Endodermal cell (in vitro differentiated cells): ENCODE measurements around the gene BPIFB2. TPM values are rescaled to one million over a fixed set of nuclear protein-coding genes. Genes with fewer than 3 reads are reported as not detected.

Experiments
- DNase-seq: peaks from one replicate; pipeline ENCODE4 v3.0.0-alpha.2; 2017
- H3K27ac ChIP-seq: 2 replicates; pipeline ENCODE4 v1.5.1; 2013; ENCODE audit warnings: mild to moderate bottlenecking, low read depth, low read length, moderate library complexity
- H3K27me3 ChIP-seq: 2 replicates; pipeline ENCODE4 v1.6.1; 2013; ENCODE audit warnings: mild to moderate bottlenecking, low read length, moderate library complexity; ENCODE audit not compliant: insufficient read depth, control insufficient read depth, poor library complexity, severe bottlenecking
- H3K36me3 ChIP-seq: 2 replicates; pipeline ENCODE4 v1.7.0; 2013; ENCODE audit warnings: mild to moderate bottlenecking, low read length, moderate library complexity; ENCODE audit not compliant: control insufficient read depth, insufficient read depth
- H3K4me1 ChIP-seq: one replicate; pipeline ENCODE4 v1.7.0; 2013; ENCODE audit warnings: low read length; ENCODE audit not compliant: control insufficient read depth, insufficient read depth
- H3K4me3 ChIP-seq: 2 replicates; pipeline ENCODE4 v1.5.1; 2013; ENCODE audit warnings: mild to moderate bottlenecking, low read length, moderate library complexity
- H3K9ac ChIP-seq: 2 replicates; pipeline ENCODE4 v1.6.1; 2013; ENCODE audit warnings: mild to moderate bottlenecking, low read length, moderate library complexity; ENCODE audit not compliant: poor library complexity, severe bottlenecking; ENCODE audit errors: extremely low read depth
- H3K9me3 ChIP-seq: 2 replicates; pipeline ENCODE4 v1.6.1; 2013; ENCODE audit warnings: mild to moderate bottlenecking, low read length, moderate library complexity; ENCODE audit not compliant: control insufficient read depth
- H3K27ac Mint-ChIP-seq: 2 replicates; pipeline ENCODE4 v1.8.0; 2020; ENCODE audit warnings: mixed read lengths
- H3K27me3 Mint-ChIP-seq: 2 replicates; pipeline ENCODE4 v1.8.0; 2021; ENCODE audit warnings: mild to moderate bottlenecking, mixed read lengths; ENCODE audit not compliant: insufficient read depth
- H3K36me3 Mint-ChIP-seq: 2 replicates; pipeline ENCODE4 v1.8.0; 2020; ENCODE audit warnings: low read depth, mixed read lengths
- H3K4me1 Mint-ChIP-seq: 2 replicates; pipeline ENCODE4 v1.8.0; 2020; ENCODE audit warnings: mixed read lengths
- H3K4me3 Mint-ChIP-seq: 2 replicates; pipeline ENCODE4 v1.8.0; 2020; ENCODE audit warnings: mild to moderate bottlenecking, moderate library complexity, mixed read lengths
- H3K9me3 Mint-ChIP-seq: 2 replicates; pipeline ENCODE4 v1.8.0; 2020; ENCODE audit warnings: mild to moderate bottlenecking, mixed read lengths
- WGBS, 2 experiments: methylation state at CpG; one replicate each; pipeline versions ENCODE4 v1.1.5 to v1.1.7; 2013; ENCODE audit warnings: missing lambda C conversion rate in 2 of 2, mixed read lengths in 1 of 2; ENCODE audit not compliant: insufficient coverage in 1 of 2, insufficient read length in 1 of 2; 5-methylcytosine and 5-hydroxymethylcytosine counted together
- total RNA-seq, 2 donors: library from RNA; stranded (reverse); fragmentation: NEBNext Ultra II Directional in 1 of 2; extraction: Animal tissue kit (Norgen Biotek cat#: 25700) in 1 of 2; gene quantifications; 2 replicates in 1 of 2; 3 replicates in 1 of 2; pipeline ENCODE4 v1.2.1, GENCODE V29; 2021
- TF ChIP-seq, protein P1 (sequence below): fragments of 200-600 bp; sonication (generic); conservative IDR thresholded peaks from 2 replicates; pipeline ENCODE4 v1.5.0; 2021; ENCODE audit warnings: antibody characterized with exemption, mild to moderate bottlenecking

The BPIFB2 gene
- total RNA-seq, 2 donors from 2014 or later: not detected

DNA sequence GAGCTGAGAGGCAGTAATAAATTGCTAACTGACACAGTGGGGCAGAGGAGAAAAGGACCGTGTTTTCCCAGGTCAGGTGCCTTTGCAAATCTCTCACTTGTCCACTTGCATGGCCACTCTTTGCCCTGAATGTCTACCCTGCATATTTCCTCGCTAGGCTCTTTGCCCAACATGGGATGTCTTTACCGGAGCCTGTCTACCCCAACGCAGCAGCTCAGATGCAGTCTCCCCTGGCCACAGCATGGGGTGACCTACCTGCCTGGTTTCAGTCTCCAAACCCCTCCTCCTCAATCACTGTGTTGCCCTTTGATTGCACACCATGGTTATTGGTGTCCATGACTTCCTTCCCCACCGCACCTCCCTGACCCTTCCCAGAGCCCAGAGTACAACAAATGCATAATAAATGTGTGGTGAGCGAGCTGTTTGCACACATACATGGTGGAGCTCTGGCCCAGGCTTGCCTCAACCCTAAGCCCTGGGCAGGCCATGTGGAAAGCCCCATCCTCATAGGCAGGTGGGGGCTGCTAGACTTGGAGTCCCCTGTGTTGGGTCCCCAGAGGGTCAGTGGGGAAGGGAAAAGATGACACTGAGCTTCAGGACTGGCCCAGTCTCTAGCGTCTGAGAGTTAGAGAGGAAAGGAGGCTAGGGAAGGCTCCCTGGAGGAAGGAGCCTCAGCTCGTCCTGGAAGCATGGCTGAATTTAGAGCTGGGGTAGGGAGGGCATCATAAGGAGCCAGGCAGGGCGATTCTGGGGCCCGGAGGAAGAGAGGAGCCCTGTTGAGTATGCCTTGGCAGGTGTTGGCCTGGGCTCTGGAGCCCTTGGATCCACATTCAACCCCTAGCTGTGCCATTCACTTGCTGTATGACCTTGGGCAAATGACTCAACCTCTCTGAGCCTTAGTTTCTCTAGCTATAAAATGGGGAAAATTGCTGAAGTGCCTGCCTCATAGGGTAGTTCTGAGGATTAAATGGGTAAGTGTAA is 19.6 kb downstream of the BPIFB2 start:
- Histone ChIP-seq H3K4me3 (no peak overlapping the region), H3K27ac (no peak overlapping the region), H3K4me1 (no peaks in the 10 kb centered on the region), H3K9ac (no peak overlapping the region), H3K36me3 (no peaks in the 10 kb centered on the region), H3K9me3 (no peaks in the 10 kb centered on the region), H3K27me3 (no peaks in the 10 kb centered on the region)
- Mint-ChIP-seq H3K9me3 (no peaks in the 10 kb centered on the region), H3K4me3 (no peak overlapping the region), H3K27me3 (no peaks in the 10 kb centered on the region), H3K4me1 (peaks cover 2% of the 10 kb centered on the region), H3K36me3 (no peaks in the 10 kb centered on the region), H3K27ac (no peak overlapping the region)
- 91 to 96% methylated on average over 8 to 10 of the region's 10 CpGs for WGBS, 2 experiments
- DNase-seq: no peak
- TF ChIP-seq, protein P1, sequence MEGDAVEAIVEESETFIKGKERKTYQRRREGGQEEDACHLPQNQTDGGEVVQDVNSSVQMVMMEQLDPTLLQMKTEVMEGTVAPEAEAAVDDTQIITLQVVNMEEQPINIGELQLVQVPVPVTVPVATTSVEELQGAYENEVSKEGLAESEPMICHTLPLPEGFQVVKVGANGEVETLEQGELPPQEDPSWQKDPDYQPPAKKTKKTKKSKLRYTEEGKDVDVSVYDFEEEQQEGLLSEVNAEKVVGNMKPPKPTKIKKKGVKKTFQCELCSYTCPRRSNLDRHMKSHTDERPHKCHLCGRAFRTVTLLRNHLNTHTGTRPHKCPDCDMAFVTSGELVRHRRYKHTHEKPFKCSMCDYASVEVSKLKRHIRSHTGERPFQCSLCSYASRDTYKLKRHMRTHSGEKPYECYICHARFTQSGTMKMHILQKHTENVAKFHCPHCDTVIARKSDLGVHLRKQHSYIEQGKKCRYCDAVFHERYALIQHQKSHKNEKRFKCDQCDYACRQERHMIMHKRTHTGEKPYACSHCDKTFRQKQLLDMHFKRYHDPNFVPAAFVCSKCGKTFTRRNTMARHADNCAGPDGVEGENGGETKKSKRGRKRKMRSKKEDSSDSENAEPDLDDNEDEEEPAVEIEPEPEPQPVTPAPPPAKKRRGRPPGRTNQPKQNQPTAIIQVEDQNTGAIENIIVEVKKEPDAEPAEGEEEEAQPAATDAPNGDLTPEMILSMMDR: no peak

DNA sequence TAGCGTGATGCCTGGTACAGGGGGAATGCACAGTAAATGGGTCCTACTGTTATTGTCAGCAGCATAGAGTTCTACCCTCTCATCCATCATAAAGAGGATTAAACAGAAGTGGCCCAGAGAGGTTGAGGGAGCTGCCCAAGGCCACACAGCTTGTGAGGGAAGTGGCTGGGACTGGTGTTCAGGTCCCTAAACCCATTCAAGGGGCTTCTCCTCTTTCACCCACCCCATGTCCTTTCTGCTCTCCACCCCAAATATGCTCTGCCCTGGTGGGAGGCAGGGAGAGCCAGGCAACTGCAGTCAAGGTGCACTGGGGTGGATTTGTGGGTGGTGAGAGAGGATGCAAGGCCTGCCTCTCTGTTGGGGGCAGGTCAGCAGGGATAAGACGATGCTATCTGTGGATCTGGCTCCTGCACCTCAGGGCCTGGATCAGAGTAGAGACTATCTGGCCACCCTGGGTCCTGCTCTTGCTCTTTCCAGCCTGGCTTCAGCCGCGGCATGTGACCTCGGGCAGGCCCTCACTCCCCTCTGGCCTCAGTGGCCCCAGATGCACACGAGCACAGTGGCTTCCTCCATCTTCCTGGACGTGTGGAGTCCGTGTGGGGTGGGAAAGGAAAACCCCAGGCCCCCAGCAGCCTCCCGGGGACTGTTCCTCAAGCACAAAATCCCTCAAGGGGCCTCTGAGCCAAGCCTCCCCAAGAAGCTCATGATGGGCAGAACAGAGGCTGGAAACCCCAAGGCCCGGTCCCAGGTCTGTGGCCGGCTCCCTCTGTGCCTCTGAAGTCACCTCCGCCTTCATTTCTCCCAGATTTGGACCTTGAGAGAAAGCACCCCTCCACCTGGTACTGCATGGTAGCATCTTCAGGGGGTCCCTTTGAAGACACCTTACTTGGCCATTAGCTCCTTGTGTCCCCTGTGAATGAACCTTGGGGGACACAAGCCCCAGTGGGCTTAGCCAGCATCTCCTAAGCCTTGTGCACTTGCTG is 20.6 kb downstream of the BPIFB2 start:
- Mint-ChIP-seq H3K9me3 (no peaks in the 10 kb centered on the region), H3K27ac (no peak overlapping the region), H3K36me3 (no peaks in the 10 kb centered on the region), H3K27me3 (peaks cover 3% of the 10 kb centered on the region), H3K4me1 (peaks cover 2% of the 10 kb centered on the region), H3K4me3 (no peak overlapping the region)
- Histone ChIP-seq H3K27me3 (no peaks in the 10 kb centered on the region), H3K27ac (no peak overlapping the region), H3K4me1 (no peaks in the 10 kb centered on the region), H3K36me3 (no peaks in the 10 kb centered on the region), H3K9me3 (no peaks in the 10 kb centered on the region), H3K9ac (no peak overlapping the region), H3K4me3 (no peak overlapping the region)
- 86 to 89% methylated on average over 6 to 11 of the region's 12 CpGs for WGBS, 2 experiments
- DNase-seq: no peak
- TF ChIP-seq, protein P1: no peak

DNA sequence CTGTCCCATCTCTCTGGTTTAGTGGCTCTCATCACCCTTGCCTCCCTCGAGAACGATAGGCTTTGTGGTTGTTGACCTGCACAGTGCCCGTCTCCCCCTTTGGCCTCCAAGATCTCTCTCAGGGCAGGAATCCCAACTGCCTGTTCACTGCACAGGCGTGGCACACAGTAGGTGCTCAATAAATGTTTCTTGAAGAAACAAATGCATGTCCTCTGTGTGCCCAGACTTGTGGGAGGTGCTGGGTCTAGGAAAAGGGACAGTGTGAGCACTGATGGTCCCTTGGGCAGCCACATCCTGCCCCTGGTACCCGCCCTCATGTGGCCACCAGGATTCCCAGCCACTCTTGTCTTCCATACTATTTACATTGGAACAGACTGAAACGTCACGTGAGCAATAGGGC is 21.4 kb downstream of the BPIFB2 start:
- WGBS, 2 experiments: 95 to 96% methylated on average over 4 to 7 of the region's 7 CpGs
- Mint-ChIP-seq H3K36me3 (no peaks in the 10 kb centered on the region), H3K4me1 (no peaks in the 10 kb centered on the region)

More for the DNA sequence above, 21.4 kb downstream of the BPIFB2 start:
- Mint-ChIP-seq H3K27ac (no peak overlapping the region), H3K4me3 (no peak overlapping the region), H3K9me3 (no peaks in the 10 kb centered on the region), H3K27me3 (peaks cover 4% of the 10 kb centered on the region)
- no peaks in the 10 kb centered on the region for H3K36me3 ChIP-seq
- H3K4me3 ChIP-seq: no peak overlapping the region
- H3K27me3 ChIP-seq: no peaks in the 10 kb centered on the region
- no peak overlapping the region for H3K27ac ChIP-seq
- no peak overlapping the region for H3K9ac ChIP-seq
- H3K4me1 ChIP-seq: no peaks in the 10 kb centered on the region
- no peak for DNase-seq
- TF ChIP-seq, protein P1: peak; percentile 12
- no peaks in the 10 kb centered on the region for H3K9me3 ChIP-seq
